Activated CD4-positive, alpha-beta T cell treated with anti-CD3 and anti-CD28 coated beads, Interleukin-10, Interleukin-2, amounts not matched to agents 100 ng/mL and 50 ng/mL, durations not matched to agents 16 hours and 8 hours (primary cell): ENCODE data around the gene KDM3B.
A peak's percentile ranks its signal among the peaks of the same experiment; 100 is the strongest.

Experiments used
- DNase-seq: peaks from one replicate; pipeline ENCODE4 v3.0.0-alpha.2; 2020

The KDM3B gene

GRCh38 chr5:138391859-138392386, 39.4 kb downstream of the KDM3B start:
- DNase-seq: no peak

GRCh38 chr5:138402640-138403039, 50.2 kb downstream of the KDM3B start:
- peak; percentile 46 for DNase-seq

GRCh38 chr5:138408023-138408422, 55.5 kb downstream of the KDM3B start:
- DNase-seq: peak; percentile 63

- peak; percentile 26 for DNase-seq
Observed at GRCh38 chr5:138410996-138411640, 58.6 kb downstream of the KDM3B start.

GRCh38 chr5:138418444-138418843, 66.0 kb downstream of the KDM3B start:
- no peak for DNase-seq

DNA sequence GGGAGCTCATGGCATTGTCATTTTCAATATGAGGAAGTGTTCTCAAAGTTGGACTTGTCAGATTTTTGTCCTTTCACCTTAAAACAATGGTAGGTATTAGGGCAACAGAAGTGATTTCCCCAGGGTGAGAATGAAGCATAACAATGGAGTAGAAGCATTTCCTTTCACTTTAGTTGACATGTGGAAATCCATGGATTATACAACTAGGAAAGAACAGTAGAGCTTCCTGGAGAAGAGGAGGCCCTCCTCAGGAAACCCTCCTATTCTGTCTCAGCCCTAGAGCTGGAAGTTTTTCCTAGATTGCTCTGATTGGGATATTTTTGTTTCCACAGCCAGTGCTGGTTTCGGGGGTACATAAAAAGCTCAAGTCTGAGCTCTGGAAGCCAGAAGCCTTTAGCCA, 72.6 kb downstream of the KDM3B start:
- DNase-seq: no peak

DNA sequence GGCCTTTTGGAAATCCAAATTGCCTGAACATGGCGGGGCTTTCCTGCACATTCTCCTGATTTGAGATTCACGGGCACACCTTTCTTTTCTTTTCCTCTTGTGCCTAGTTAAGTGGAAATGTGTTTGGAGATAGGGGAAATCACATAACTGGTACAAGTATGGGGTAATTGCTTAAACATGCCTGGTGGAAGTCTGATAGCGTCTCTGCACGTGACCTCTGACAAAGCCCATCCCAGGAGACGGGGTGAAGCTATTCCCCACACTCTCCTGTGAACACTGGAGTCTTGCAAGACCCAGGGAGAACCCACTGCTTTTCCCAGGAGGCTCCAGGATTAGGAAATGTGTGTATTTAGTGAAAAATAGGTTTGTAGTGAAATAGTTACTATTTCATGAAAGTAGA, 83.5 kb downstream of the KDM3B start:
- no peak for DNase-seq

- DNase-seq: no peak
Observed at GRCh38 chr5:138438003-138438723, 85.7 kb downstream of the KDM3B start.

GRCh38 chr5:138438724-138439476, 86.4 kb downstream of the KDM3B start, which contains the start of gene REEP2:
TSS of gene REEP2 (plus strand) at chr5:138439057. CDS start at chr5:138439209, 152 bp downstream.
- DNase-seq: peak; percentile 61

- no peak for DNase-seq
Observed at GRCh38 chr5:138439477-138440158, 87.1 kb downstream of the KDM3B start.

DNA sequence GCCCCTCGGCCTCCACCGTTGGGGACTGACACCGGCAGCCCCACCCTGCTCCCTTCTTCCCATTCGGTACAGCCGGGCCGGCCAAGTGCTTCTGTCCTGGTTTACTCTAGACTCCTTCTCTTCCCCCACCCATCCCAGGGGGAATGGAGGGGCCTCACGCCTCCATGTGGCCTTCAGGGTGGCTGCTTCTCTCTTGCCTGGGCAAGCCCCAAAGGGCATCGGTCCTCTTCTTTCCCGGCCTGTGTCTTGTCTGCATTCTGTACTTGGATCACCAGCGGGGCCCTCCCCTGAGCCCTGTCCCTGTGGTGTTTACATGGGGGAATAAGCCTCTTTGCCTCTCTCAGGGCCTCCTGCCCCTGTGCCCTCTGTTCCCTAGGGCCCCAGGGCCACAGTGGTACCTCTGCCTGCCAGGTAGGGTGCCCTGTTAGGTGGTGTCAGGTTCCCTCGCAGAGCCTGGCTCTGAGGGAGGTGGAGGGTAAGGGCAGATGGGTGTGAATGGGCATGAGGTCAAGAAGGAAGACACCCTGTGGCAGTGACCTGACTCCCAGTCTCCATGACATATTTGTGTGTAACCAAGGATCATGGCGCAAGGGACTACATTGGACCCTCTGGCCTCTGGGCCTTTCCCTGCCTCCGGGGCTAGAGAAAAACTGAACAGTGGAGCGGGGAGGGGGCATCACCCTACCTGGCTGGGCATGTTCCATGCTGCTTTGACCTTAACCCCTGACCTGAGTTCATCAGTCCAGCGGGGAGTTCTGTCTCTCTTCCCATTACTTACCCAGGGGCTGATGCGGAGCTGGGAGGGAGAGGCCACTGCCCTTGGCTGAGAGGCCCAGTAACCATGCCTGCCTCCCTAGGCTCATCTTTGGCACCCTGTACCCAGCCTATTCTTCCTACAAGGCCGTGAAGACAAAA, 87.9 kb downstream of the KDM3B start:
- DNase-seq: no peak

DNA sequence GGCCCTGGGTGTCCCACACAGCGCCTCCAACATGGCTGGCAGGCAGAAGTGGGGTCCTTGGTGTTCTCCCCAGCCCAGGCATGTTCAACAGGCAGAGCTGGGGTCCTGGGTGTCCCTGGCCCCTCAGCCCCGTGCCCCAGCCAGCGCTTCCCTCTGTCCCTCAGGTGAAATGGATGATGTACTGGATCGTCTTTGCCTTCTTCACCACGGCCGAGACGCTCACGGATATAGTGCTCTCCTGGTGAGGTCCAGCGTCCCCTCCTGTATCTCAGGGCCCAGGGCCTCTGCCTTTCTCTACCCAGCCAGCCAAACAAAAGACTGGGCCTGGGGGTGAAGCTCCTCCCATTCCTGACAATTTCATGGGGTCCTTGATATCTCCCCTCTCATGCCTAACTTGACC, 88.7 kb downstream of the KDM3B start:
- no peak for DNase-seq

- no peak for DNase-seq
Observed at GRCh38 chr5:138444078-138444773, 91.7 kb downstream of the KDM3B start.

GRCh38 chr5:138444774-138445546, 92.5 kb downstream of the KDM3B start:
- no peak for DNase-seq

- no peak for DNase-seq
Observed at GRCh38 chr5:138445547-138446271, 93.2 kb downstream of the KDM3B start.

GRCh38 chr5:138448070-138448469, 95.6 kb downstream of the KDM3B start:
- no peak for DNase-seq

GRCh38 chr5:138448481-138449398, 96.3 kb downstream of the KDM3B start:
- DNase-seq: no peak

GRCh38 chr5:138449501-138450239, 97.2 kb downstream of the KDM3B start:
- DNase-seq: peak; percentile 83
